ENCODE results near the gene MCRS1.

GRCh38 chr12:49582201-49582600 lies 14.3 kb upstream of the MCRS1 start:
- TF ChIP-seq POLR2AphosphoS5 (IDR thresholded peaks at IDR 0.05) (no peak), EP300 (IDR thresholded peaks at IDR 0.05) (no peak), CTCF (IDR thresholded peaks at IDR 0.05) (no peak)
